Measurements from ENCODE around the gene CCZ1B. TPM values are rescaled to one million over a fixed set of nuclear protein-coding genes. Genes with fewer than 3 reads are reported as not detected.
"Not testable (repeated sequence)": the region's sequence is repeated elsewhere in the genome, so short reads cannot be mapped to it uniquely, and the experiment has no call there.

The CCZ1B gene
- total RNA-seq (2014; rRNA removed; shearing (Covaris generic)): 40.3 and 45.0 TPM in 2 replicates
- 41.8 and 44.3 TPM in 2 replicates for polyA plus RNA-seq (2015; cell fraction: cytosol; rRNA removed)
- polyA plus RNA-seq (2015; cell fraction: nucleus; rRNA removed): 63.4 and 64.5 TPM in 2 replicates

DNA sequence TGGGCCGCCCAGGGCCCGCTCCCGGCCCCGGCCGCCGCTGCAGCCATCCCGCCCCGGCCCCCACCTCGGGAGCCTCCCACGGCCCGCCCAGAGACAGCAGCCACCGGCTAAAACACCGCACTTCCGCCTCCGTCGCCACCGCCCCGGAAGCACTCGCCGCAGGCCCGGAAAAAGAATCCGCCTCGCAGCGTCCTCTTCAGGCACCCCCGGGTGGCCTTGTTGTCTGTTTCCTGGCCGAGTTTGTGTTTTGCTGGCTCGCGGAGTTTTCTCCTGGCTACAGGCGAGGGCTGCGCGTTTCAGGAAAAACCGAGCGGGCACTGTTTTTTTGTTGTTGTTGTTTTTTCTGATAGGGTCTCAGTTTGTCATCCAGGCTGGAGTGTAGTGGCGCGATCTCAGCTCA, at the start of gene CCZ1B:
Gene CCZ1B, minus strand, starts transcription at position 125 of the 400 bp plus-strand sequence. Its CDS starts 78 bp downstream, at position 47.
- peak; percentile 57 for DNase-seq (ENCODE audit: low read depth)

DNA sequence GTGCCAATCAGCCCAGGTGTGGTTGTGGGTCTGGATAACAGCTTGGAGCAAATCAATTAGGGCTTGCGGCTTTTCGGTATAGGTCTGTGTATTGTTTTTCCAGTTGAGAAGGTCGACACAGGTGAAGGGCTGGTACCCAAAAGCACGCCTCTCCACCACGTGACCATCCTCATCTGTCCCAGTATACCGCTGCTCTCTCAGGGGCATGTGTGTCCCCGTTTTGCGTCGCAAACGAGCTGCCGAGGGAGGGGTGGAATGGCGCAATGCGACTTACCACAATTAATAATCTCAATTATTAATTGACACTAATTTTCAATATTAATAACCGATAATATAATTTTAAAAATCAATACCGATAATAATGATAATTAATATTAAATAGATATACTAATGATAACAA, 48.9 kb upstream of the CCZ1B start:
- DNase-seq (ENCODE audit: low read depth): not testable (repeated sequence)

DNA sequence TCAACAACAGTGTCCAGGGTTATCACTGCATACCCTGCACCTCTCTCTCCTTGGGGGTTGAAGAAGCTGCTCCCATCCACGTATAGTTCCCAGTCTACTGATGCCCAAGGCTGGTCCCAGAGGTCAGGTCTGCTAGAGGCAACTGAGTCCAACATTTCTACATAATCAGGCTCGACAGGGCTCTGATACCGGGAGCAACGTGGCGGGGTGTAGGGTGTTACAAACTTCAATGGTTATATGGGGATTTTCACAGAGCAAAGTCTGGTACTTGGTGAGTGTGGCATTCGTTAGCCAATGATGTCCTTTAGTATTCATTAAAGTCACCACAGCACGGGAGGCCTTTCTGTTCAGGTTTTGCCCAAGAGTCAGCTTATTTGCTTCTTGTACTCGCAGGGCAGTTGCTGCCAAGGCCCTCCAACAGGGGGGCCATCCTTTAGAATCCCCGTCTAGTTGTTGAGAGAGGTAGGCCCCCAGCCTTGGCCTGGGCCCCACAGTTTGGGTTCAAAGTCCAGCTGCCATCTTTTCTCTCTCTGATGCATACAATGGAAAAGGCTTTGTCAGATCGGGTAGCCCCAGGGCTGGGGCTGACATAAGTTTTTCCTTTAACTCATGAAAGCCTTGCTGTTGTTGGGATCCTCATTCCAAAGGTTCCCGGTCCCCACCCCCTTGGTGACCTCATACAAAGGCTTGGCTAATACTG, 46.3 kb upstream of the CCZ1B start:
- not testable (repeated sequence) for DNase-seq (ENCODE audit: low read depth)

DNA sequence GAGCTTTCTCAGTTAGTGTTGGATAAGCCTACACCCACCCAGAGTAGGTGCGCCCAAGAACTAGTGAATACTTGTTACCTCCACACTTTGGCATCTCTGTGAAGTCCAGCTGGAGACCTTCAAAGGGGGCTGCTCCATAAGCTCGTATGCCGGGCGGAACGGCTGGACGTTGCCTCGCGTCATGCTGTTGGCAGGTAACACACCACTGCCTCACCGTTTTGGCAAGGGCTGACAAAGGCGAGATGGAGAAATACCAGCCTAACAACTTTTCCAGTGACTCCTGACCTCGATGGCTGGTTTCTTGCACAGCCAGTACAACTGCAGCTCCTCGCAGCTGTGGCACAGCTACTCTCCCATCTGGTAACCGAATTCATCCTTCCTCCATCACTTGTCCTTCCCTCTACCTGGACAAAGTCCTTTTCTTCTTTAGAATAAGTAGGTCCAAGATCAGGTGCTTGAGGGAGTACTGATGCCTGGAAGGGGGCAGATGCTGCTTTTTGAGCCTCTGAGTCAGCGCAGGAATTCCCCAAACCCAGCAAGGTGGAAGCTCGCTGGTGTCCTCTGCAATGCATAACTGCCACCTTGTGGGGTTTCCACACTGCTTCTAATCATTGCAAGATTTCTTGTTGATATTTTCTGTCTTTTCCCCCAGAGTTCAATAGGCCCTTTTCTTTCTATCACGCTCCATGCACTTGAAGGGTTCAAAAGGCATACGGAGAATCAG, 45.5 kb upstream of the CCZ1B start:
- DNase-seq (ENCODE audit: low read depth): not testable (repeated sequence)

DNA sequence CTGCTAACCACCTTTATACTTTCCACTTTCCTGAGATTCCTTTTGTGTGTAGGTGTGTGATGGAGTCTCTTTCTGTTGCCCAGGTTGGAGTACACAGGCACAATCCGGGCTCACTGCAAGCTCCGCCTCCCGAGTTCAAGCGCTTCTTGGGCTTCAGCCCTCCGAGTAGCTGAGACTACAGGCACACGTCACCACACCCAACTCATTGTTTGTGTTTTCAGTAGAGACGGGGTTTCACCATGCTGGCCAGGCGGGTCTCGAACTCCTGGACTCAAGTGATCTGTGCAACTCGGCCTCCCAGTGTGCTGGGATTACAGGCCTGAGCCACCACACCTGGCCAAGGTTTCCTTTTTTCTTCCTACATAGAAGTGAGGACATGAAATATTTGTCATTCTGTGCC, 38.7 kb upstream of the CCZ1B start:
- DNase-seq (ENCODE audit: low read depth): not testable (repeated sequence)

DNA sequence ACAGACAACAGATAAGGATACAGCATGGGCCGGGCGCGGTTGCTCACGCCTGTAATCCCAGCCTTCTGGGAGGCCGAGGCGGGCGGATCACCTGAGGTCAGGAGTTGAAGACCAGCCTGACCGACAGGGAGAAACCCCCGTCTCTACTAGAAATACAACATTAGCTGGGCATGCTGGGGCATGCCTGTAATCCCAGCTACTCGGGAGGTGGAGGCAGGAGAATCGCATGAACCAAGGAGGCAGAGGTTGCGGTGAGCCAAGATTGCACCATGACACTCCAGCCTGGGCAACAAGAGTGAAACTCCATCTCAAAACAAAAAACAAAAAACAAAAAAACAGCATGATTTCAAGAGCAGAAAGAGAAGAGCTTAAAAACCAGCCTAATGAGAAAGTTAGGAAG, 38.1 kb upstream of the CCZ1B start:
- not testable (repeated sequence) for DNase-seq (ENCODE audit: low read depth)

DNA sequence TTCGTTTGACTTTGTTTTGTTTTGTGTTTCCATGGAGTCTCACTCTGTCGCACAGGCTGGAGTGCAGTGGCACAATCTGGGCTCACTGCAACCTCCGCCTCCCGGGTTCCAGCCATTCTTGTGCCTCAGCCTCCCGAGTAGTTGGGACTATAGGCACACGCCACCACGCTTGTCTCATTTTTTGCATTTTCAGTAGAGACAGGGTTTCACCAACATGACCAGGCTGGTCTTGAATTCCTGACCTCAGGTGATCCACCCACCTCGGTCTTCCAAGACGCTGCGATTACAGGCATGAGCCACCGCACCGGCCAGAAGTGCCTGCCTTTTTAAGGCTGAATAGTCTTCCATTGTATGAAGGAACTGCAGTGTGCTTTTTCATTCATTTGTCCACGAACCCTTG, 36.8 kb upstream of the CCZ1B start:
- DNase-seq (ENCODE audit: low read depth): not testable (repeated sequence)

DNA sequence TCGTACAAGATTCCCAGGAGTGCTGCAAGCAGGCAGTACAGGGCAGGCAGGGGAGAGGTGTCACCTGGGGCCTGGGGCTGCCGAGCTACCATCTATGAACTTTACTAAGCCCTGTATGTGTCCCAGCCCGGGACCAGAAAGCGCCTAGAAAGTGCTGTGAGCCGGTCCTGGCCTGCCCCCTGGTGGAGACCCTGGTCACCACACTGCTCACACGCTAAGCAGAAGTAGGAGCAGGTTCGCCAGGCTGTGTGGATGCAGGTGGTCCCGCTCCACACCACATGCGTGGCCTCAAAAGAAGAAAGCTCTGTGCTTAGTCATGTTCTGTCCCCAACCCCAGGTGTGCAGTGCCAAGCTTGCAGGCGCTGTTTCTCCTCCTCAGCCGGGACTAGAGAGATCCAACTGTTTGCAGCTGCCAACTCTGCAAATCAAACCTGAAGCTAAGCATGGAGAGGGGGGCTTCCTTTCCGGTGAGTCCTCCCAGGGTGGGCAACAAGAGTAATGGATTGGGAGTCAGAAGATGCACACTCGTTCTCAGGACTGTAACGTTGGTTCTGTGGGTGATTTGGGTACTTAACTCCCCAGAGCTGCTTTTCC, 31.7 kb upstream of the CCZ1B start:
- peak; percentile 34 for DNase-seq (ENCODE audit: low read depth)

DNA sequence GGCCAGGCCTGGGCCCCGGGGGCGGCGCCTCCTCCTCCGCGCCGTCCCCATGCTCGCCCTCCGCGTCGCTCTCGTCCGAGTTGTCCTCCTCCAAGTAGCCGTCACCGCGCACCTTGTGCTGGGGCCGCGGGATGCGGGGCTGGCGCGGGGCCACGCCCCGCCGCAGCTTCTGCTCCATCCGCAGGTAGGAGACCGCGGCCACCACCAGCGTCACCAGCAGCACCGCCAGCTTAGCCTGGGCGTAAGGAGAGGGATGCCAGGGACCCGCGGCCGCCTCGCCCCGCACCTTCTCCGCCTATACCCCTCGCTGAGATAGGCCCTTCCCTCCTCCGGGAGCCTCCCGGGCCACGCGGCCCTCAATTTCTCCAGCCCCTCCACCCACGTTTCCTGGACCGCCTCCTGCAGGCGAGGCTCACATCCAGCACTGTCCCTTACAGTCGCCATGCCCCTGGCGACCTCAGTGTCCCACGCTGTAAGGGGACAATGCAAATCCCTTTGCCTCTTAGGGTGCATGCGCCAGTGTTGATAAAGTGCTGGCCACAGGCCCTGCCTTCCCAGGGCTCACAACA, 29.6 kb upstream of the CCZ1B start:
- not testable (repeated sequence) for DNase-seq (ENCODE audit: low read depth)

DNA sequence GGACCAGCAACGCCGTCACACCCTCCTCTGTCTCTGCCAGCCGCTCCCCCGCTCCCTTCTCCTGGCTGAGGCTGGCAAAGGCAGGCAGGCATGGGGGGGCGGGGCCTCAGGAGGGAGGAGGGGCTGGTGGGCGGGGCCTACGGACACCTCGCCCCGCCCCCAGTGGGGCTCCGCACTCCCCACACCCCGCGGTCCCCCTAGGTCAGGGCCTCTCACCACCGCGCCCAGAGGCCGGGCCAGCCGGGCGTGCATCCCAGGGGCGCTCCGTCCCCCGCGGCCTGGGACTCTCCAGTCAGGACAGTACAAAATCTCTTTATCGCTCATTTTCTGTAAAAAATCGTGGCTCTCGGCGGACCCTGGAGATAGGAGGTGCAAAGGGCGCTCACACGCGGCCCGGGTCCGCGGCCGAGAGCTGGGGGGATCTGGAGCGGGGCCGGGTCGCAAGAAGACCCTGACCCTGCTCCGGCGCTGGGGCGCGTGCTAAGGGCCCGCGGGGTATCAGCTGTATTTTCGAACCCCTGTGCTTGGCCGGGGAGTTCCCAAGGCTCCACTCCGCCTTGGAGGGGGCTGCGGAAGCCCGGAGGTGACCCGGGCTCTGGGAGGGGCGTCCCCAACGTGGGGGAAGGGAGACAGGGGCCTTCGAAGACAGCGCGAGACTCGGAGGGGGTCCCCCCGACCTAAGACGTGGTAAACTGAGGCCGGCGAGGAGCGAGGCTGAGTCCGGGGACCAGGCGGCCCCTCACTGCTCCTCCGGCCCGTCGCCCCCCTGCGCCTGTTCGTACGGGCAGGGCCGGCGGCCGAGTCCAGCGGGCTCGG, 28.9 kb upstream of the CCZ1B start:
- DNase-seq (ENCODE audit: low read depth): not testable (repeated sequence)

DNA sequence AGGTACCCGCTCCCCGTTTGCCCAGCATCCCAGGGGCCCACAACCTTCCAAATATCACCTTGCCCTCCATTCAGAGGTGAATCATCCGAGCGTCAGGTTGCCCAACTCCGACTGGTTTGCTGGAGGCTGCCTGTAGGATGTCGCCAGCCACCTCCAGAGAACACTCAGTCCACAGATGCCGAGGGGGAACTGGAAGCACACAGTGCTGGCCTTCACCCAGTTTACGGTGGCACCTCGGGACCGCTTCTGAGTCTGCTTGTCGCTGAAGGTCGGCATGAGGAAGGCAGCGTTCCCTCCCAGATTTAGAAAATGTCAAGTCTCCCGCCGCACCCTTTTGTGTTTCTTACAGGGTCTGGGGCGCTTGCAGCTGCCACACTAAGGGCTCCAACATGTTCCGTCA, 27.6 kb upstream of the CCZ1B start:
- not testable (repeated sequence) for DNase-seq (ENCODE audit: low read depth)

DNA sequence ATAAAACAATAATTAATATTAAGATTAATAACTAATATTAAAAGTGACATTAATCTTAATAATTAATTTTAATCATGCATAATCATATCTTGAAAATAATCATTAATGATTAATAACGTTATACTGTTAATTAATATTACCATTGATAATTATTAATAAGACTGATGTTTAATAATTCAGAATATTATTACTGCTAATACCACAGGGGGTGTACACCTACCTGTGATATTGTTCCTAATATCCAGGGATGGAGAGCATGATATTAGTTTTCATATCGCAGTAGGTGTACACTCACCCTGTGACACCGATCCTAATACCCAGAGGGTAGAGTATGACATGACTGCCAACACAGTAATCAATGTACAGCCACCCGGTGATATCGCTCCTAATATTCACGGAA, 23.1 kb upstream of the CCZ1B start:
- not testable (repeated sequence) for DNase-seq (ENCODE audit: low read depth)

DNA sequence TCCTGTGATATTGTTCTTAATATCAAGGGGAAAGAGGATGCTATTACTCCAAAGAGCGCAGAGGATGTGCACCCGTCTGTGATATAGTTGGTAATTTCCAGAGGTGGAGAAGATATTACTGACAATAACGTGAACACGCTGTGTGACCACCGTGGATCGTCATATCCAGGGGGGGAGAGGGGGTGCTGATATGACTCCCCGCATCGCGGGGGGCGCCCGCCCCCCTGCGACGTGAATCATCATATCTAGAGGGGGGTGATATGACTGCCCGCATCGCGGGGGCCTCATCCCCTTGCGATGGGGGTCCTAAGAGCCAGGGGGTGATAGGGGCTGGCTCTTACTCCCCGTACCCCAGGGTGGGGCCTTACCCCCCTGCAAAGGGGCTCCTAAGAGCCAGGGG, 21.7 kb upstream of the CCZ1B start:
- not testable (repeated sequence) for DNase-seq (ENCODE audit: low read depth)

DNA sequence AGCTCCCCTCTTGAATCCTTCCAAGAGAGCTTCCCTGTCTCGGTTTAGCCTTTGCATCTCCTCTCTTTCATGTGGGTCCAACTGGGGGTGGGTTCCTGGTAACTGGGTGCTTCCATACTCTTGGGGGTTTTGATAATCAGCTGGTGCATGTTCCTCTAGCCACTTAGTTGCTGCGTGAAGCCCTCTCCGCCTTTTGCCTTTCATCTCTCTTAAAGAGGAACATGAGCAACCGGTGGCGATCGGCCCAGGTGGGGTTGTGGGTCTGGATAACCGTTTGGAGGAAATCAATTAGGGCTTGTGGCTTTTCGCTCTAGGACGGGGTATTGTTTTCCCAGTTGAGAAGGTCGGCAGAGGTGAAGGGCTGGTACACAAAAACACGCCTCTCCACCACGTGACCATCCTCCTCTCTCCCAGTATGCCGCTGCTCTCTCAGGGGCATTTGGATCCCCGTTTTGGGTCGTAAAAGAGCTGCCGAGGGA, 19.9 kb upstream of the CCZ1B start:
- not testable (repeated sequence) for DNase-seq (ENCODE audit: low read depth)

DNA sequence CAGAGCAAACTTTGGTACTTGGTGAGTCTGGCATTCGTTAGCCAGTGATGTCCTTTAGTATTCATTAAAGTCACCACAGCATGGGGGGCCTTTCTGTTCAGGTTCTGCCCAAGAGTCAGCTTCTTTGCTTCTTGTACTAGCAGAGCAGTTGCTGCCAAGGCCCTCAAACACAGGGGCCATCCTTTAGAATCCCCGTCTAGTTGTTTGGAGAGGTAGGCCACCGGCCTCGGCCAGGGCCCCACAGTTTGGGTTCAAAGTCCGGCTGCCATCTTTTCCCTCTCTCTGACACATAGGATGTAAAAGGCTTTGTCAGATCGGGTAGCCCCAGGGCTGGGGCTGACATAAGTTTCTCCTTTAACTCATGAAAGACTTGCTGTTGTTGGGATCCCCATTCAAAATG, 17.6 kb upstream of the CCZ1B start:
- not testable (repeated sequence) for DNase-seq (ENCODE audit: low read depth)

DNA sequence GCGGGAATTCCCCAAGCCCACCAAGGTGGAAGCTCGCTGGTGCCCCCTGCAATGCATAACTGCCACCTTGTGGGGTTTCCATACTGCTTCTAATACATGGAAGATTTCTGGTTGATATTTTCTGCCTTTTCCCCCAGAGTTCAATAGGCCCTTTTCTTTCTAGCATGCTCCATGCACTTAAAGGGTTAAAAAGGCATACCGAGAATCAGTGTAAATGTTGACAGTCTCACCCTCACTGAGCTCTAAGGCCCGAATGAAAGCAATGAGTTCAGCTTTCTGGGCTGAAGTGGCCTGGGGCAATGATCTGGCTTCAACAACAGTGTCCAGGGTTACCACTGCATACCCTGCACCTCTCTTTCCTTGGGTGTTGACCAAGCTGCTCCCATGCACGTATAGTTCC, 17.0 kb upstream of the CCZ1B start:
- DNase-seq (ENCODE audit: low read depth): not testable (repeated sequence)

DNA sequence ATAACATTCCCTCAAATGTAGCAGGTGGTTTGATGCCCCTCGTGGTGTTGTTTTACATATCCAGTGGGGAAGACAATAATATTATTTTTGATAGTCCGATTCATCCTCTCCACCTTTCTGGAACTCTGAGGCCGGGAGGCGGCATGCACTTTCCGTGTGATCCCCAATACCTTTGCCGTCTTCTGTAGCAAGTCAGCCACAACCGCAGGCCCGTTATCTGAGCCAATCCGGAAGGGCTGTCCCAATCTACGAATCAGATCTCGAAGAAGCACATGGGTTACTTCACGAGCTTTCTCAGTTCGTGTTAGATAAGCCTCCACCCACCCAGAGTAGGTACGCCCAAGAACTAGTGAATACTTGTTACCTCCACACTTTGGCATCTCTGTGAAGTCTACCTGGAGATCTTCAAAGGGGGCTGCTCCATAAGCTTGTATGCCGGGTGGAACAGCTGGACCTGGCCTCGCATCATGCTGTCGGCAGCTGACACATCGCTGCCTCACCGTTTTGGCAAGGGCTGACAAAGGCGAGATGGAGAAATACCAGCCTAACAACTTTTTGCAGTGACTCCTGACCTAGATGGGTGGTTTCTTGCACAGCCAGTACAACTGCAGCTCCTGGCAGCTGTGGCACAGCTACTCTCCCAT, 16.3 kb upstream of the CCZ1B start:
- peak; percentile 45 for DNase-seq (ENCODE audit: low read depth)

DNA sequence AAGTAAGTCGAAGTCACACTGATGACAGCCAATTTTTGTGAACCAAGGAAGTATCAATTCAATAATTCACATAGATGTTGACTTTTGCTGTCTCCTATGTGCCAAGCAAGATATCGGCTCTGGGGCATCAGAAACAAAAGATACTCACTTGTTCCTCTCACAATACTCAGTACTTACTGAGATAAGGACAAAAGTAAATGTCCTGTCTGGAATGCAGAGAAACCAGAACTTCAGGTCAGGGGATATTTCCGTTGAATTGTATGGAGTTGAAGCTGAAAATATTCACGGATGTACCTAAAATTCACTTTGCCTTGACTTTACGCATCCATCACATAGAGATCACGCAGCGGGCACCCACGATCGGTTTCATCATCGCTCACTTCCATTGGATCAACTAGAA, 11.0 kb upstream of the CCZ1B start:
- not testable (repeated sequence) for DNase-seq (ENCODE audit: low read depth)

DNA sequence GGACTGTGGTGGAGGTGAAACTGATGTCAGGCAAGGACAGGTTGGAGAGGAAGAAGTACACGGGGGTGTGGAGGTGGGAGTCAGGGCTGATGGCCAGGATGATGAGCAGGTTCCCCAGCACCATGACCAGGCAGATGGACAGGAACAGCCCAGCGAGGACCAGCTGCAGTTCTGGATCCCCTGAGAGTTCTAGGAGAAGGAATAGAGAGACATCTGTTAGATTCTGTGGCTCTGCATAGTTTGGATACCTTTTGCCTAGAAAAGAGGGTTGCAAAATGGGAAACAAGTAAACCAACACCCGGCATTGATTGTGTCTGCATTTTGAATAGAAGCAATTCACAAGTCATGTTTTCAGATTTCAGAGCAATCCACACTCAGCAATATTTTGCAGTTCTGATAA, 9.4 kb upstream of the CCZ1B start:
- DNase-seq (ENCODE audit: low read depth): not testable (repeated sequence)

DNA sequence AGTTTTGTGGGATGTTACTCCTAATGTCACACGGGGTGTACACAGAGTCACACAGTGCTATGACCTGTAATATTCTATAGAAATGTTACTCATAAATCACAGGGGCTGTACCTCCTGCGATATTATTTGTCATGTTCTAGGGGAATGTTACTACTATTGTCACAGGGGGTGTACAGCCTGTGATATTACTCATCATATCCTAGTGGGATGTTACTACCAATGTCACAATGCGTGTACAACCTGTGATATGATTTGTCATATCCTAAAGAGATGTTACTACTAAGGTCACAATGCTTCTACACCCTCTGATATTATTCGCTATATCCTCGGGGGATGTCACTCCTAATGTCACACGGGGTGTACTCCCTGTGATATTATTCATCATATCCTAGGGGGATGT, 7.6 kb upstream of the CCZ1B start:
- DNase-seq (ENCODE audit: low read depth): no peak
